ENCODE measurements around the gene MAPK8IP1.
A peak's percentile ranks its signal among the peaks of the same experiment; 100 is the strongest.
"Not testable (repeated sequence)": the region's sequence is repeated elsewhere in the genome, so short reads cannot be mapped to it uniquely, and the experiment has no call there.

The MAPK8IP1 gene

DNA sequence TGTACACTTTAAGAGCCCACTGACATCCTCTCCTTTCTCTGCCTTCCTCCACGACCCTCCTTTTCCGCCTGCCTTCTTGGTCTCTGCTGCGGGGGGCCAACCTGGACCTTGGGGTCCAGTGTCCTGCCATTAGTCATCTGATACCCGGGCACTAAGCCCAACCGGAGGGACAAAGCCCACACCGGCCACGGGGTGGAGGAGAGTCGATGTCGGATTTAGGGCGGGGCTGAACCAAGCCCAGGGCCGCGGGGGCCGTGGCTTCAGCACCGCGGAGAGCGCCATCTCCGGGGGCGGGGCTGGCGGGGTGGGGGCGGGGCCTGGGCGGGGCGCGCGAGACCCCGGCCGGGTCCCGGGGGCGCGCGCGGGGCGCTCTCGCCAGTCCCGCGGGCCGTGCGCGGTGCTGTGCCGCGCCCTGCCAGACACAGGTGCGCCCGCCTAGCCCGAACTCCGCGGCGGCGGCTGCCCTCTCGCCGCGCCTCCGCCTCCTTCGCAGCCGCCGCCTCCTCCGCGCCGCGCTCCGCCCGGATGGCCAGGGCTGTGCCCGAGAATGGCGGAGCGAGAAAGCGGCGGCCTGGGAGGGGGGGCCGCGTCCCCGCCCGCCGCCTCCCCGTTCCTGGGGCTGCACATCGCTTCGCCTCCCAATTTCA, at the start of gene MAPK8IP1:
Gene MAPK8IP1, plus strand, starts transcription at position 378 of the 647 bp plus-strand sequence. Its CDS starts 170 bp downstream, at position 548.
- DNase-seq: peak; percentile 47 to 53

DNA sequence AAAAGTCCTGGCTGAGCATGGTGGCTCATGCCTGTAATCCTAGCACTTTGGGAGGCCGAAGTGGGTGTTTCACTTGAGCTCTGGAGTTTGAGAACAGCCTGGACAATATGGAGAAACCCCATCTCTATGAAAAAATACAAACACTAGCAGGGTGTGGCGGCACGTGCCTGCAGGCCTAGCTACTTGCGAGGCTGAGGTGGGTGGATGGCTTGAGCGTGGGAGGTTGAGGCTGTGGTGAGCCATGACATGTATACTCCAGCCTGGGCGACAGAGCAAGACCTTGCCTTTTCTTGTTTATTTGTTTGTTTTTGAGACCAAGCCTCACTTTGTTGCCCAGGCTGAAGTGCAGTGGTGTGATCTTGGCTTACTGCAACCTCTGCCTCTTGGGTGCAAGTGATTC, 46.2 kb upstream of the MAPK8IP1 start:
- no peak for DNase-seq

DNA sequence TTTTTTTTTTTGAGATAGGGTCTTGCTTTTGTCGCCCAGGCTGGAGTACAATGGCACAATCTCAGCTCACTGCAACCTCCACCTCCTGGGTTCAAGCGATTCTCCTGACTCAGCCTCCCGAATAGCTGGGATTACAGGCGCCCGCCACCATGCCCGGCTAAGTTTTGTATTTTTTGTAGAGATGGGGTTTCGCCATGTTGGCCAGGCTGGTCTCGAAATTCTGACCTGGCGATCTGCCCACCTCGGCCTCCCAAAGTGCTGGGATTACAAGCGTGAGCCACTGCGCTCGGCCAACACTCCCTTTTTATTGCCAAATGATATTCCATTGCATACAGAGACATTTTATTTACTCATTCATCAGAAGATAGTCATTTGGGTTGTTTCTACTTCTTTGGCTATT, 45.2 kb upstream of the MAPK8IP1 start:
- DNase-seq: not testable (repeated sequence)

DNA sequence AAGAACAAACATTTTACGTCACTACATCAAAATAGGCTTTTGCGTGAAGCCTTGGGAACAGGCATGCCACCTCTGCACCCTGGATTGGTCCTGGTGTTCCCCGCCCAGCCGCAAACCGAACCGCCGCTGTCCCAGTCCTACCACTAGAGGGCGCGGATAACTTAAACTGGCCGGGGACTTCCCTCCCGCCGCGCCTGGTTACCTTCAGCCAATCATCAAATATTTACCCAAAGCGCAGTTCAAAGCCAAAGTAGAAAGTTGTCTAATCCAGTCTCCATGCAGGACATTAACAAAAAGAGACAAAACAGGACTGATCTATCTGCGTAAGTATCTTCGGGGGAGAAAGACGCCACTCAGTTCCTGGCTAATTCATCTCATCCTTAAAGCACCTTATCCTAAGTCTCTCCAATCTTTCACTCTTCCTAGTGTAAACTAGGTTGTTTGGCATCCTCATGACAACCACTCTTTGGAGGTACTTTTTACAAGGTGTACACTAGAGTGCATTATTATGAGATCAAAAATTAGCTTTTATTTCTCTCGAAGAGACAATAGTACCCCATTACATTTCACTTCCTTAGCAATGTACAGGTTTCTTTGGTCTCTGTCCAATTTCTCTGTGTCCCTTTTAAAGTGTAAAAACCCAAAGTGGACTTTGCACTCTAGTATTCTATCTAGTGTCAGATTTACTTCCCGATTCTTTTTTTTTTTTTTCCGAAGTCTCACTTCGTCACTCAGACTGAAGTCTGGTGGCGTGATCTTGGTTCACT, 42.1 kb upstream of the MAPK8IP1 start:
- peak; percentile 89 to 90 for DNase-seq

DNA sequence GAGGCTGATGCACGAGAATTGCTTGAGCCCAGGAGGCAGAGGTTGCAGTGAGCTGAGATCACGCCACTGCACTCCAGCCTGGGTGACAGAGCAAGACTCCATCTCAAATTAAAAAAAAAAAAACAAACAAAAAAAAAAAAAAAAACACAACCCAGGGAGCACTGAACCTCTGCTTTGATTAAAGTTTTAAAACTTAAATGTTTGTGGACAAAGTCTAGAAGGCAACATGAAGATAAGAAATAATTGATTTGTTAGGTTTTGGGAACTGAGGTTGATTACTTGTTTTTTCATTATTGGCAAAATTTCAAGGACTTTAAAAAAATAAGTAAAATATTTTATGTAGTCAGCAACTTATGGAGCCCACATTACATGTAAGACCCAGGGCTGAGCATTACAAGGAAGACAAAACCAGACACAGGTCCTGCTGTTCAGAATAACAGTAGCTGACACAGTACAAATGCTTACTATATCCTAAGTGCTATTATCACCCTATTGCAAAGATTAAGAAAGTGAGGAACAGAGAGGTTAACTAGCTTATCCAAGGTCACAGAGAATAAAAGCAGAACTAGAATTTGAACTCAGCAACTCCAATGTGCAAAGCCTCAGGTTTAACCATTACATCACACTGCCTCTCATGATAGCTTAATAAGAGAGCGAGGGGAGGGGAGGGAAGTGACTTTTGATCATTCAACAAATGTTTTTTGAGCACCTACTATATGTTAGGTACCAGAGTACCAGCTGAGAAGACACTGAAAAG, 40.5 kb upstream of the MAPK8IP1 start:
- no peak for DNase-seq

DNA sequence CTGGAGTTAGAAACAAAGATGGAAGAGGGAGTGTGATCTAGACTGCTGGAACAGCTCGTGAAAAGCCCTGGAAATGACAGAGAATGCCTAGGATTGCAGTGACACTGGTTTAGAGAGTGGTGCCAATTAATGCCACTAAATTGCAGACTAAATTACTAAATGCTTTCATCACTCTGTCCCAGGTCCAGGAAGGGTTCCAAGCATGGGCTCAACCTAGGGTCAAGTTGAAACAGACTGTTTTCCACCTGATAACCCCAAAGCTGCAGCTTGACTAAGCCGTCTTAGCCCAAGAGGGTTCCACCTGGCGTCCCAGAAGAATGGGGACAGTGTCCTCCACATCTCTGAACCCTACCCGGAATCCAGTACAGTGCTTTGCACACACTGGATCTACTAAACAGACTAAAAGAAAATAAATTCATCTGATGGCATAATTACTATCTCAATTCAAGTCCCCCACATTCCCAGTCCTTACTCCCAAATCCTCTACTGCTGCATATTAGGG, 39.2 kb upstream of the MAPK8IP1 start:
- DNase-seq: no peak

DNA sequence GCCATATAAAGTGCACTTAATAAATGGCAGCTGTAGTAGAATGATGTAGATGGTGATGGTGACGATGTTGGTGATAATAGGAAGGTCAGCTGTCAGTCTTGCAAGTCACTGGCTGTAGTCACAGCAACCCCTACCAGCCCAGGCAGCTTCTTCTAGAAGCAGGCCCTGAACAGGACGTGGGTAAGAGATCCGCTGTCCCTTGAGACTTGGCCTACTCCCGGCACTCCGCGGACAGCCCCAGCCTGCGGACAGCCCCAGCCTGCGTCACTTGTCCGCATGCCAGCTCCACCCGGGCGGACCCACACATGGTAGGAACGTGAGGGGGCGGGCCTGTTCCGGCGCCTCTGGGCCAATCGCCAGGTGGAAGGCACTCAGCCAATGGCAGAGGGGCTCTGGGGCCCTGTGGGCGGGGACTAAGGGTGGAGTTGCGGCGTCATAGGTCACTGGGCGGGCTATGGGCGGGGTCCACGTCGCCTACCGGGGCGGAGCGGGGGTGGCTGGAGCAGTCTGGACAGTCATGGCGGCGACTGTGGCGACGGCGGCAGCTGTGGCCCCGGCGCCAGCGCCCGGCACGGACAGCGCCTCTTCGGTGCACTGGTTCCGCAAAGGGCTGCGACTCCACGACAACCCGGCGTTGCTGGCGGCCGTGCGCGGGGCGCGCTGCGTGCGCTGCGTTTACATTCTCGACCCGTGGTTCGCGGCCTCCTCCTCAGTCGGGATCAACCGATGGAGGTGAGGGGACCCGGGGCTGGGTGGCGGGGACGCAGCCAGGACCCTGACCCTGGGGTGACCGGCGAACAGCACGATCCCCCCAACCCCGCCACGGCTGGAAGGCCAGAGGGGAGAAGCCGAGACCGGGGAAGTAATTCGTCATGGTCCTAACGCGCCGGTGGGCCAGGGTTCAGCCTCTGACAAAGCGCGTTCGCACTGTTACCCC, 38.2 kb upstream of the MAPK8IP1 start, which contains the start of gene CRY2:
Gene CRY2, plus strand, starts transcription at position 502 of the 937 bp plus-strand sequence. Its CDS starts 16 bp downstream, at position 518.
- DNase-seq: peak; percentile 98 to 99

DNA sequence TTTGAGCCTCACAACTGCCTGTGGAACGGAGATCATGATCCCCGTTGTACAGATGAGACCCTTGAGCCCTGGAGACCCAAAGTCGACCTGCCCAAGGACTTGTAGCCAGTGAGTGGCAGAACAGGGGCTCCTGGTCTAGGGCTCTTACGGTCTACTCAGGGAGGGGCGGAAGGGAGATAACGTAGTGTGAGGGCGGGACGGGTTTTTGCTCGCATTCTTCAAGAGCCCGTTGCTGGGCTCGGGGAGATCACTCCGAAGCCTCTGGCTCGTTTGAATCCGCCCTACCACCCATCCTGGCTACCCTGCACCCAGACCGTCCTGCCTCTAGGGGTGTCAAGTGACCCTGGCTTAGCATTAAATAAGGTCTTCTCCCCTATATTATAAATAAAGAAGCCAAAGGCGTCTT, 37.5 kb upstream of the MAPK8IP1 start:
- peak; percentile 11 to 28 for DNase-seq

DNA sequence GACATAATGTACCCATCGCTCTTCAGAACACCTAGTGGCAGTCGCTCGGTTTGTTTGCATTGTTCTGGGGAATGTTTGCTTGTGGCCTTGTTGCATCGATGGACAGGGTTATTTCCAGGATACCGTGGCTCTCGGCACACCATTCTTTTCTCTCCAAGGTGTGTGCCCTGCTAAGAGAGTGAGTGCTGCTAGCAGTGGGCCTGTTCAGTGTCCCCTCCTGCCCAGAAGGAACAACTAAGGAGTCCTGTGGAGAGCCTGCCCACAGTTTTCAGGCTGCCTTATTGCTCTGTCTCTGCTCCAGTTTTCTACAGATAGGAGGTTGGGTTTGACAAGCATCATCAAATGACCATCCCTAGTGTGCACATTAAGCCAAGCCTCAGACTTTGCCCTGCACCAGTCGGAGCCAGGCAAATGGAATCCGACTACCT, 36.8 kb upstream of the MAPK8IP1 start:
- DNase-seq: no peak

DNA sequence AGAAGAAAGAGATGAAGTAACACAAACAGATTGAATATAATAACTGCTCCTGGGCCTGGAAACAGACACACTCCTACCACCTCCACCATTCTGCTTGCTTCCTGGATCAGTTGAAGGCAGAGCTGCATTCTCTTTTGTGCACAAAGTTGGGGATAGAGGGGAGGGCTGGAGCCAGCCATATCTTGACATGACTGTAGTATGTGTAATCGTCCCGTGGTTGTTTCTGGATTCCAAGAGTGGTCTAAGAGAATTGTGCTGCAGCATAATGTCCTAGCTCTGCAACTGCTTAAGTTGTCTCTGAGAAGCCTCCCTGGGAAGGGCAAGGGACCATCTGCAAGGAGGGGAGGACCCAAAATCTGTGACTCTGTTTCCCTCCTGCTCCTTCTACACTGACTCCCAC, 35.0 kb upstream of the MAPK8IP1 start:
- no peak for DNase-seq

DNA sequence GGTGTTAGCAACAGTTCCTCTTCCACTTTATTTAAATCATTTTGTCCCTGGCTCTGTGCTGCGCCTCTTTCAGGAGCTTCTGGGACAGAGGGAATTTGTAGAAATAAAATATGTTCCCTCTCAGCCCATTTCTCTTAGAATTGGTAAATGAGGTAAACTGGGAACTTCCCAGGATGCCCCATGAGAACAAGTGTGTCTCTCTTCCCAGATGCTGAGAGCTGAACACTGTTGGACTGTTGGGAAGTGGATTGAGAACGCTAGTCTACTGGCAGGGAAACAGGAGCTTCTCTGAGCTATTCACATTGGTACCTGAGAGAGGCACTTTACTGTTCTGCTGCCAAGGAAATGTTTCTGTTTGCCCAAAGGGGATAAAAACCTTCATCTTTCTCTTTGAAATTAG, 34.2 kb upstream of the MAPK8IP1 start:
- no peak for DNase-seq

DNA sequence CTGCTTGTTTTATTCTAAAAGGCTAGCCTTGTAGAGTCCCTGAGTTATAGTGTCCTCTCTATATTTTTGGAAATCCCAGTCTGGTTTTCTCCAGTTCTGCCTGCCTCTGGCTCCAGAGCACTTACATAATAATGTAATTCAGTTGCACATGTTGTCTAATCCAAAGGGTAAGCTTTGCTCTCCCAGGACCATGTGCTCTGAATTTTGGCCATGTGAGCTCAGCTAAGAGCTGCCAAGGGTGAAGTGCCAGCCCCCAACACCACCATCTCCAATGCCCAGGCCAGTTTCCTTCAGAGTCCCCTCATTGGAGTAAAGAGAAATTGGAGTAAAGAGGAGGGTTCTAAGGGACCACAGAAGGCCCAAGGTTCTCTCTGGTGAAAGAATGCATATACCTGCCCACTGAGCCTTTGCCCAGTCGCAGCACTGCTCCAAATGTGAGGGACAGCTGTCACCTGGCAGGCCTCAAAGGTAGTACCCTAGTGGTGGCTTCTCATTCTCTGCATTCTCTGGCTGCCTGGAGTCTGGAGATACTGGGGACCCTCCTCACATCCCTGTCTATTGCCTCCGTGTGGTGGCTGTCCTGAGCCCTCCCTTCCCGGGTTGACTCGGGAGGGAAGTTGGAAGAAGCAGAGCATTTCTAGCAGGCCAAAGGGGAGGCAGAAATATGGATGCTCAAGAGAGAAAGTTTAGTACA, 33.3 kb upstream of the MAPK8IP1 start:
- no peak for DNase-seq

DNA sequence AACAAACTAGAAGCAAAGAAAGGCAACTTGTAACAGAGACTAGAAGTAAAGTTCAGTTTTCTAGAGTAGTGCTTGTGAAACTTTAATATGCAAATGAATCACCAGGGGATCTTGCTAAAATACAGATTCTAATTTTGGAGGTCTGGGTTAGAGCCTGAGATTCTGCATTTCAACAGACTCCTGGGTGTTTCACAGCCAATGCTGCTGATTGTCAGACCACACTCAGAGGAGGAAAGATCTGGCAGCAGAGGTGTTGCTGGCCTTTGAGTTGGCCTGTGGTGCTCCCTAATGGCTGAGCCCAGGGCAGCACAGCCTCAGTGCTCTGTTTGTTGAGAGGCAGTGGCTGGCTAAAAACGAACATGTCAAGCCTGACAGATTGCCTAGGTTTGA, 32.7 kb upstream of the MAPK8IP1 start:
- DNase-seq: no peak

DNA sequence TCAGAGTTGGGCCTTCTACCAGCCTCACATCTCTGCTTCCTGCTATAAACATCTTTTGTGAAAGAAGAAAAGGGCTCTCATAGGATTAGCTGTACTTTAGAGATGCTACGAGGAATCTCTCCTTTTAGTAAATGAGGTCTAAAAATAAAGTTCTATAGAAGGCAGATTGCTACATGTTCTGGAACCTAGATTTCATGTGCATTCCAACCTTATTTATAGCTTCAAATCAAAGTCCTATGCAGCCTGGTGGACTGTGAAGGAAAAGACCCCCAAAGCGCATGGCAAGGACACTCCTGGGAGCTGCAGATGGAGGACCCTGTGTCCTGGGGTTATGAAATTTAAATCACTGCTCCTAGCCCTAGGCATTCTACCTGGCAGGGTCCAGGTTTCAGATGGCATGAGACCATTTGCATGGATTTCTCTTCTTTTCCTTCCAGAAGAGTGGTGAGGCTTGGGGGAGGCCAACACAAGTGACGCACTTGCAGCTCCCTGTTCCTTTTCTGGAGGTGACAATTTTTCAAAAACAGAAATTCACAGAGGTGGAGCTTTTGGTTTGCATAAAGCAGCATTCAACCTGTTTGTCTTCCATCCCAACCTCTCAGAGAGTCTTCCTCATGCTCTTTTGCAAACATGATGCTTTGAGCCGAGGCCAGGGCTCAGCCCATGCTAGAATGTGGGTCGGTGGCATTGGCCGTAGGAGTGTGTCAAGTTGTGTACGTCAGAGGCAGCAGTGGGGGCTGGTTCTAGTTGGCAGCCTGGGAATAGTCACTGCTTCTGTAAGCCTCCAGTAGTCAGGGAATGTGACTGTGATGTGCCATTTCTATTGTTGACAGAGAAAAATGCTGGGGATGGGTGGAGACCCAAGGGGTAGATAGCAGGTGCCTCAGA, 31.9 kb upstream of the MAPK8IP1 start:
- no peak for DNase-seq

DNA sequence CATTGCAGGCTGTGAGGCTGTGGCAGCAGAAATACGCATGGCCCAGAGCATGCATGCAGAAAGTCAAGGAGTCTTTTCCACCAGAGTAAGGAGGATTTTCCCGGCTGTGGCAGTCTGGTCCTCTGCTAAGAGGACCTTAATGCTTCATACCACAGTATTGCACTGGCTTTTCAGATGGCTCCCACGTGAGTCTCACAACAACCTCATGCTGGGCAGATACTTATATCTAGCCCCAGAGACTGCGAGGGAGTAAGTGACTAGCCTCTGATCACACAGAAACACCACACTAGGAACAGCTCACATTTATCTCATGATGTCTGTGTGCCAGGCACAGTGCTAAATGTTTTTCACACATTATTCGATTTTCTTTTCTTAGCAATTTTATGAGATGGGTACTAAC, 30.1 kb upstream of the MAPK8IP1 start:
- no peak for DNase-seq

DNA sequence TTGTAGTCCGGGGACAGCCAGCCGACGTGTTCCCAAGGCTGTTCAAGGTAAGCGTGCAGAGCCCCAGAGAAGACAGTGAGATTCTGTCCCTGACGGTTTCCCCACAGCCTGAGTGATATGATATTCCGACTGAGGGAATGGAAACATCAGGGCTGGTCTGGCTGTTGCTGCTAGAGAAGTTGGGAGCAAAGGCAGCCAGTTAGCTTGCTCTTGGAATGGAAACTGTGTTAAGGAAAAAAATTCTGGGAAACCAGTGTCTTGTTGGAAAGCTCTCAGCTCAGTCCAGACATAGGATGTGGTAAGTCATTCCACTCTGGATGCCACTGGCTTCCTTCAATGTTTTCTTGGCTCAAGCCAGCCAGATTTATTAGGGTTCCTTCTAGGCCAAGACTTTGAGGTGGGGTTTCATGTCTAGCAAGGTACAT, 29.4 kb upstream of the MAPK8IP1 start:
- DNase-seq: no peak

DNA sequence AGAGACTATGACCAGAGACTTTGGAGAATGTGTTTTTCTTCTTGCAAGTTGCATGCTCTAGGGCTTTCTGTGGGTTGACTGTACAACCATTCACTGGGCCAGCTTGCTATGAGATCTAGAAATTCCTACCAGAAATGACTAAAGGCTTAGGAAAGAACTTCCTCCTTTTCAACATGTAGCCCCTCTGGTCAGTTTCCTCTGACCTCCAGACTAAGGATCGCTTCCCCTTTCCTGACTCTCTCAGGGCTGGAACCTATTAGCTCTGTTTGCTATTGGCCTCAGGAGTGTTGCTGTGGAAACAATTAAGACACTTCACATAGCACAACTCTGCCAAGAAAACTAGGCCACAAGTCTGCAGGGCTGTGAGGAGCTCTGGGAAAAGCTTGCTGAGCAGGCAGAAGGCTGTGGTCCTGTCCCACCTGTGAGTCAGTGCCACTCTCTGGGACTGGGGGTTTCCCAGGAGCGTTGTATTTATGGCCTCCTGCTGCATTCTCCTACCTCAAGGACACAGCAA, 27.4 kb upstream of the MAPK8IP1 start:
- DNase-seq: no peak

DNA sequence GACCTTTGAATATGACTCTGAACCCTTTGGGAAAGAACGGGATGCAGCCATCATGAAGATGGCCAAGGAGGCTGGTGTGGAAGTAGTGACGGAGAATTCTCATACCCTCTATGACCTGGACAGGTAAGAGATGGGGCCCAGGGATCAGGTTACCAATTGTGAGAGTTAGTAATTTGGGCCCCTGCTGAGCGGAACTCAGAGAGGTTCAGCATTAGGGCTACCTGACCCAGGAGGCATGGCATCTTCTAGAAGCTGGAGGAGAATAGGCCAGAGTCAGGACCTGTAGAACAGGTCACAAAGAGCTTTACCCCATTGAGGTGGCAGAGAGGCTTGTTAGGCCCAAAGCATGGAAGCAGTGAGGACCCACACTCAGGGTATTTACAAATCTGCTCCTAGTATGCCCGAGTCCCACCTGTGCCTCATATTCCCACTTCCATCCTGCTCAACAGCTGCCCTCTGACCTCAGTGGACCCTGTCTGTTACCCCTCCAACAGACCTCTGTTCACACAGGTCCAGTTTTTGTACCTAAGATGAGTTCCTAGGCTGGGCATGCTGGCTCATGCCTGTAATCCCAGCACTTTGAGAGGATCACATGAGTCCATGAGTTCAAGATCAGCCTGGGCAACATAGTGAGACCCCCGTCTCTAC, 26.6 kb upstream of the MAPK8IP1 start:
- DNase-seq: no peak

DNA sequence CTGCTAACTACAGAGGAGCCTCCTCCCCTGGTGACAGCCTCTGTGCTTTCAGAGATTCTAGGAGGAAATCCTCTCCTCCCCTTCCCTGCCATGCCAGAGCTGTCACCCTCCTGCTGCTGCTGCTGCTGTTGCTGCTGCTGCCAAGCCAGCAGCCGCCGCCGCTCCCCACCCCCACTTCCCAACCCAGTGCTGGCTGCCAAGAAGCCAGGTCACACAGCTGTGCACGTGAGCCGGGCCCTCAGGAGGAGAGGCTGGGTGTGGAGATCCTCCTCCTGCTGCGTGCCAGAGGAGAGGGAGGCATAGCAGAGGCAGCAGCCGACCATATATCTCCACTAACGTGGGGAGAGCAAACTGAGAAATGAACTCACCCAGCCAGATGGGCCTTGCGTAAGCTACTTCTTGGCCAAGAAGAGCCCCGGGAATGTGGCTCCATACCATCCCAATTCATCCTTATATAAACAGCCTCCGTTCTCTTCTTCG, 25.8 kb upstream of the MAPK8IP1 start:
- no peak for DNase-seq

DNA sequence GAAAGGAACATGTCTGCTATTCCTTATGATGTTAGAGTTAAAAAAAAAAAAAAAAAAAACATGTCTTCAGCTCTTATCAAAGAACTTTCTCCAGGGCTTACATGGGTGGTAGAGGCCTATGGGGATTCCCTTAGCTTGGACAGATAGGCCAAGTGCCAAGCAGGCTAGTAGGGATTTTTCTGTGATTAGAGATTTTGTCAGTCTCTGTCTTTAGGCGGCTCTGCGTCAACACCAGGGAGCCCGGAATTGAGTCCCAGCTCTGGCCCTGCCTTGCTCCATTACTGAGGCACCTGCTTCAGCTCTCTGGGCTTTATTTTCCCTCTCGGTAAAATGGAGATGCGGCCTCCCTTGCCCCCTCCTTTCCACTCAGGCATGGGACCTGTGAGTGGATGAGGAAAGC, 25.1 kb upstream of the MAPK8IP1 start:
- DNase-seq: no peak

Data from stimulated activated CD4-positive, alpha-beta T cell treated with anti-CD3 and anti-CD28 coated beads, Interleukin-2, amount 100 ng/mL, for 48 hours (primary cell).